GM21529 (cell line): ENCODE results near the gene TMC3.

Experiments used
- ATAC-seq: cut with Tn5 transposase; IDR thresholded peaks from one replicate; pipeline ENCODE4 v1.9.1; 2021; ENCODE audit not compliant: unreplicated experiment

The TMC3 gene

GRCh38 chr15:81301385-81301784 lies 72.6 kb downstream of the TMC3 start:
- peak; percentile 9 for ATAC-seq

GRCh38 chr15:81299630-81300273 lies 74.3 kb downstream of the TMC3 start:
- ATAC-seq = no peak

GRCh38 chr15:81299156-81299555 lies 74.9 kb downstream of the TMC3 start:
- no peak for ATAC-seq

GRCh38 chr15:81298611-81299010 lies 75.4 kb downstream of the TMC3 start:
- ATAC-seq = no peak

- ATAC-seq = no peak
These were observed 76.1 kb downstream of the TMC3 start for GRCh38 chr15:81297603-81298575.

GRCh38 chr15:81297147-81297572 lies 76.9 kb downstream of the TMC3 start:
- no peak for ATAC-seq

- ATAC-seq = peak; percentile 40
These were observed 77.3 kb downstream of the TMC3 start for GRCh38 chr15:81296673-81297072.

GRCh38 chr15:81296186-81296585 lies 77.8 kb downstream of the TMC3 start:
- no peak for ATAC-seq

- ATAC-seq = no peak
These were observed 78.4 kb downstream of the TMC3 start for GRCh38 chr15:81295486-81296121.

- no peak for ATAC-seq
These were observed 79.5 kb downstream of the TMC3 start for GRCh38 chr15:81294516-81294880.

GRCh38 chr15:81293728-81294515 lies 80.1 kb downstream of the TMC3 start:
- ATAC-seq = peak; percentile 59

GRCh38 chr15:81292523-81293001 lies 81.5 kb downstream of the TMC3 start:
- ATAC-seq = peak; percentile 36

GRCh38 chr15:81291916-81292522 lies 82.0 kb downstream of the TMC3 start:
- ATAC-seq = peak; percentile 0

- ATAC-seq = no peak
These were observed 84.1 kb downstream of the TMC3 start for GRCh38 chr15:81289910-81290309.

- ATAC-seq = no peak
These were observed 85.4 kb downstream of the TMC3 start for GRCh38 chr15:81288616-81289015.

GRCh38 chr15:81288040-81288439 lies 86.0 kb downstream of the TMC3 start:
- ATAC-seq = no peak

- no peak for ATAC-seq
These were observed 87.3 kb downstream of the TMC3 start for GRCh38 chr15:81286621-81287121.

GRCh38 chr15:81285461-81285860 lies 88.6 kb downstream of the TMC3 start:
- no peak for ATAC-seq

GRCh38 chr15:81284256-81285031 lies 89.6 kb downstream of the TMC3 start:
- ATAC-seq = peak; percentile 61
